ENCODE data around the gene CFAP107. TPM values are rescaled to one million over a fixed set of nuclear protein-coding genes. Genes with fewer than 3 reads are reported as not detected.
"Not testable (repeated sequence)": the region's sequence is repeated elsewhere in the genome, so short reads cannot be mapped to it uniquely, and the experiment has no call there.

The CFAP107 gene
- total and polyA plus RNA-seq, 2 of the 13 experiments (the other 11 are each of a cell fraction or from before 2014, with no cell fraction given), result not detected

GRCh38 chr1:12712929-12713328, 33.1 kb upstream of the CFAP107 start:
- Histone ChIP-seq H3K4me3 (replicated peaks in 1 of 3; ENCODE audit: insufficient read depth in 1 of 3, low read depth in 2 of 3, low read length in 3 of 3) (no peak overlapping the region), H3K36me3 (replicated peaks in 1 of 2; ENCODE audit: control insufficient read depth in 1 of 2, insufficient read depth in 2 of 2, low read length in 2 of 2) (no peaks in the 10 kb centered on the region), H3K9me3 (ENCODE audit: low read length) (no peaks in the 10 kb centered on the region), H3K9ac (ENCODE audit: insufficient read depth, low read depth, low read length) (no peak overlapping the region), H3K4me2 (ENCODE audit: low read depth, low read length) (no peak overlapping the region), H3K27ac (ENCODE audit: extremely low read length, insufficient read depth, low read length) (no peak overlapping the region), H3K27me3 (ENCODE audit: control insufficient read depth in 1 of 2, insufficient read depth in 2 of 2, low read length in 2 of 2) (peaks cover 1 to 18% of the 10 kb centered on the region in 2 experiments; a peak in 4 of 5 replicates), H3K4me1 (ENCODE audit: insufficient read depth, low read length) (no peaks in the 10 kb centered on the region), H2AFZ (ENCODE audit: low read length) (no peak overlapping the region), H3K79me2 (ENCODE audit: insufficient read depth, low read length) (no peaks in the 10 kb centered on the region), H4K20me1 (ENCODE audit: insufficient read depth, low read length) (no peaks in the 10 kb centered on the region)
- TF ChIP-seq MIXL1 (CRISPR knock-in tag; IDR thresholded peaks at IDR 0.05), result no peak
- TF ChIP-seq, protein P1, sequence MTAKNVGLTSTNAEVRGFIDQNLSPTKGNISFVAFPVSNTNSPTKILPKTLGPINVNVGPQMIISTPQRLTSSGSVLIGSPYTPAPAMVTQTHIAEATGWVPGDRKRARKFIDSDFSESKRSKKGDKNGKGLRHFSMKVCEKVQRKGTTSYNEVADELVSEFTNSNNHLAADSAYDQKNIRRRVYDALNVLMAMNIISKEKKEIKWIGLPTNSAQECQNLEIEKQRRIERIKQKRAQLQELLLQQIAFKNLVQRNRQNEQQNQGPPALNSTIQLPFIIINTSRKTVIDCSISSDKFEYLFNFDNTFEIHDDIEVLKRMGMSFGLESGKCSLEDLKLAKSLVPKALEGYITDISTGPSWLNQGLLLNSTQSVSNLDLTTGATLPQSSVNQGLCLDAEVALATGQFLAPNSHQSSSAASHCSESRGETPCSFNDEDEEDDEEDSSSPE (CRISPR knock-in tag; IDR thresholded peaks at IDR 0.05), result no peak
- TF ChIP-seq CAMTA2 (CRISPR knock-in tag; IDR thresholded peaks at IDR 0.05; ENCODE audit: borderline replicate concordance), result no peak
- TF ChIP-seq TEAD2 (CRISPR knock-in tag; IDR thresholded peaks at IDR 0.05), result no peak
- TF ChIP-seq, protein P2, sequence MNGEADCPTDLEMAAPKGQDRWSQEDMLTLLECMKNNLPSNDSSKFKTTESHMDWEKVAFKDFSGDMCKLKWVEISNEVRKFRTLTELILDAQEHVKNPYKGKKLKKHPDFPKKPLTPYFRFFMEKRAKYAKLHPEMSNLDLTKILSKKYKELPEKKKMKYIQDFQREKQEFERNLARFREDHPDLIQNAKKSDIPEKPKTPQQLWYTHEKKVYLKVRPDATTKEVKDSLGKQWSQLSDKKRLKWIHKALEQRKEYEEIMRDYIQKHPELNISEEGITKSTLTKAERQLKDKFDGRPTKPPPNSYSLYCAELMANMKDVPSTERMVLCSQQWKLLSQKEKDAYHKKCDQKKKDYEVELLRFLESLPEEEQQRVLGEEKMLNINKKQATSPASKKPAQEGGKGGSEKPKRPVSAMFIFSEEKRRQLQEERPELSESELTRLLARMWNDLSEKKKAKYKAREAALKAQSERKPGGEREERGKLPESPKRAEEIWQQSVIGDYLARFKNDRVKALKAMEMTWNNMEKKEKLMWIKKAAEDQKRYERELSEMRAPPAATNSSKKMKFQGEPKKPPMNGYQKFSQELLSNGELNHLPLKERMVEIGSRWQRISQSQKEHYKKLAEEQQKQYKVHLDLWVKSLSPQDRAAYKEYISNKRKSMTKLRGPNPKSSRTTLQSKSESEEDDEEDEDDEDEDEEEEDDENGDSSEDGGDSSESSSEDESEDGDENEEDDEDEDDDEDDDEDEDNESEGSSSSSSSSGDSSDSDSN (CRISPR knock-in tag; IDR thresholded peaks at IDR 0.05), result no peak
- BruUV-seq (replicated peaks), result no TSS peak
- FAIRE-seq (no peak), DNase-seq (ENCODE audit: low spot score) (no peak), ATAC-seq (no peak)
- intact Hi-C loops (cut with micrococcal nuclease; ENCODE audit: unreplicated experiment) (no loop called here), in situ Hi-C loops (cut with HindIII; ENCODE audit: extremely low pct_ligation_motif_present, low pct_unique_long_range_greater_than_20kb) (no loop called here)
- WGBS (ENCODE audit: low lambda C conversion rate), result 6% methylated on average over 8 of the region's 8 CpGs
- POLR2A ChIA-PET, result interaction anchor here (0.7 kb wide), 1 partner anchor 109 kb away, joined by 4 read pairs; no protein-coding TSS in a partner anchor
- CTCF ChIA-PET (ENCODE audit: low intra/inter-chr PET ratio, low total read pairs), result no interaction called here

DNA sequence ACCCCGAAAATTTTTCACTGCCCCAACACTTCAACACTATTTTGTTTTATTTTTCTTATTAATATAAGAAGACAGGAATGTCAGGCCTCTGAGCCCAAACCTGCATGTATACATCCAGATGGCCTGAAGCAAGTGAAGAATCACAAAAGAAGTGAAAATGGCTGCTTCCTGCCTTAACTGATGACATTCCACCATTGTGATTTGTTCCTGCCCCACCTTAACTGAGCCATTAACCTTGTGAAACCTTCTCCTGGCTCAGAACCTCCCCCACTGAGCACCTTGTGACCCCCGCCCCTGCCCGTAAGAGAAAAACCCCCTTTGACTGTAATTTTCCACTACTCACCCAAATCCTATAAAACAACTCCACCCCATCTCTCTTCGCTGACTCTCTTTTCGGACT, 32.3 kb upstream of the CFAP107 start:
- H3K27ac ChIP-seq (ENCODE audit: extremely low read length, insufficient read depth, low read length); FAIRE-seq; H2AFZ ChIP-seq (ENCODE audit: low read length); H3K79me2 ChIP-seq (ENCODE audit: insufficient read depth, low read length); H3K4me1 ChIP-seq (ENCODE audit: insufficient read depth, low read length); in situ Hi-C loops (cut with HindIII; ENCODE audit: extremely low pct_ligation_motif_present, low pct_unique_long_range_greater_than_20kb); H3K9ac ChIP-seq (ENCODE audit: insufficient read depth, low read depth, low read length); H3K36me3 ChIP-seq (replicated peaks in 1 of 2; ENCODE audit: control insufficient read depth in 1 of 2, insufficient read depth in 2 of 2, low read length in 2 of 2); CTCF ChIA-PET (ENCODE audit: low intra/inter-chr PET ratio, low total read pairs); POLR2A ChIA-PET; H3K4me2 ChIP-seq (ENCODE audit: low read depth, low read length); H4K20me1 ChIP-seq (ENCODE audit: insufficient read depth, low read length); DNase-seq (ENCODE audit: low spot score); ATAC-seq; H3K9me3 ChIP-seq (ENCODE audit: low read length); BruUV-seq (replicated peaks); intact Hi-C loops (cut with micrococcal nuclease; ENCODE audit: unreplicated experiment); H3K4me3 ChIP-seq (replicated peaks in 1 of 3; ENCODE audit: insufficient read depth in 1 of 3, low read depth in 2 of 3, low read length in 3 of 3): not testable (repeated sequence)
- peaks cover 1 to 18% of the 10 kb centered on the region in 2 experiments; a peak in 4 of 5 replicates for H3K27me3 ChIP-seq (ENCODE audit: control insufficient read depth in 1 of 2, insufficient read depth in 2 of 2, low read length in 2 of 2)
- WGBS (ENCODE audit: low lambda C conversion rate), result 29% methylated on average over 5 of the region's 5 CpGs
